B cell (primary cell): ENCODE measurements around the gene SCUBE1.

Source experiments
- EZH2 ChIP-seq: IDR thresholded peaks from 2 replicates; pipeline ENCODE4 v1.6.1; 2012; ENCODE audit warnings: borderline replicate concordance, low read depth, mild to moderate bottlenecking, moderate library complexity, low read length; ENCODE audit not compliant: insufficient read depth, poor library complexity, severe bottlenecking
- TF ChIP-seq, protein P1 (sequence below): fragments of 200-600 bp; IDR thresholded peaks from one replicate; pipeline ENCODE4 v1.8.0; 2022; ENCODE audit warnings: antibody characterized with exemption, mild to moderate bottlenecking

GRCh38 chr22:43387815-43388214 lies 44.6 kb upstream of the SCUBE1 start:
- TF ChIP-seq, protein P1, sequence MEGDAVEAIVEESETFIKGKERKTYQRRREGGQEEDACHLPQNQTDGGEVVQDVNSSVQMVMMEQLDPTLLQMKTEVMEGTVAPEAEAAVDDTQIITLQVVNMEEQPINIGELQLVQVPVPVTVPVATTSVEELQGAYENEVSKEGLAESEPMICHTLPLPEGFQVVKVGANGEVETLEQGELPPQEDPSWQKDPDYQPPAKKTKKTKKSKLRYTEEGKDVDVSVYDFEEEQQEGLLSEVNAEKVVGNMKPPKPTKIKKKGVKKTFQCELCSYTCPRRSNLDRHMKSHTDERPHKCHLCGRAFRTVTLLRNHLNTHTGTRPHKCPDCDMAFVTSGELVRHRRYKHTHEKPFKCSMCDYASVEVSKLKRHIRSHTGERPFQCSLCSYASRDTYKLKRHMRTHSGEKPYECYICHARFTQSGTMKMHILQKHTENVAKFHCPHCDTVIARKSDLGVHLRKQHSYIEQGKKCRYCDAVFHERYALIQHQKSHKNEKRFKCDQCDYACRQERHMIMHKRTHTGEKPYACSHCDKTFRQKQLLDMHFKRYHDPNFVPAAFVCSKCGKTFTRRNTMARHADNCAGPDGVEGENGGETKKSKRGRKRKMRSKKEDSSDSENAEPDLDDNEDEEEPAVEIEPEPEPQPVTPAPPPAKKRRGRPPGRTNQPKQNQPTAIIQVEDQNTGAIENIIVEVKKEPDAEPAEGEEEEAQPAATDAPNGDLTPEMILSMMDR, result no peak
- no peak for TF ChIP-seq EZH2
